Activated naive CD8-positive, alpha-beta T cell treated with anti-CD3 and anti-CD28 coated beads for 36 hours (primary cell): Measurements from ENCODE around the gene FGD5. TPM values are rescaled to one million over a fixed set of nuclear protein-coding genes. Genes with fewer than 3 reads are reported as not detected.
"Not testable (repeated sequence)": the region's sequence is repeated elsewhere in the genome, so short reads cannot be mapped to it uniquely, and the experiment has no call there.

ENCODE experiments used
- DNase-seq: peaks from one replicate; pipeline ENCODE4 v3.0.0; 2021
- H3K27ac Mint-ChIP-seq: one replicate; pipeline ENCODE4 v1.8.0; 2022; ENCODE audit warnings: mild to moderate bottlenecking, moderate library complexity, mixed read lengths
- H3K27me3 Mint-ChIP-seq: one replicate; pipeline ENCODE4 v1.8.0; 2022; ENCODE audit warnings: mild to moderate bottlenecking, mixed read lengths
- H3K36me3 Mint-ChIP-seq: one replicate; pipeline ENCODE4 v1.8.0; 2021; ENCODE audit warnings: mild to moderate bottlenecking, mixed read lengths
- H3K4me1 Mint-ChIP-seq: one replicate; pipeline ENCODE4 v1.8.0; 2021; ENCODE audit warnings: mixed read lengths
- H3K4me3 Mint-ChIP-seq: one replicate; pipeline ENCODE4 v1.8.0; 2022; ENCODE audit warnings: mild to moderate bottlenecking, moderate library complexity, mixed read lengths
- H3K9me3 Mint-ChIP-seq: one replicate; pipeline ENCODE4 v1.8.0; 2022; ENCODE audit warnings: mixed read lengths
- total RNA-seq, 2 experiments: library from RNA; stranded (reverse); gene quantifications; one replicate each; pipeline ENCODE4 v1.2.3, GENCODE V29; 2021

FGD5 gene
- total RNA-seq, 2 experiments from 2014 or later = 0.22 to 0.27 TPM

DNA sequence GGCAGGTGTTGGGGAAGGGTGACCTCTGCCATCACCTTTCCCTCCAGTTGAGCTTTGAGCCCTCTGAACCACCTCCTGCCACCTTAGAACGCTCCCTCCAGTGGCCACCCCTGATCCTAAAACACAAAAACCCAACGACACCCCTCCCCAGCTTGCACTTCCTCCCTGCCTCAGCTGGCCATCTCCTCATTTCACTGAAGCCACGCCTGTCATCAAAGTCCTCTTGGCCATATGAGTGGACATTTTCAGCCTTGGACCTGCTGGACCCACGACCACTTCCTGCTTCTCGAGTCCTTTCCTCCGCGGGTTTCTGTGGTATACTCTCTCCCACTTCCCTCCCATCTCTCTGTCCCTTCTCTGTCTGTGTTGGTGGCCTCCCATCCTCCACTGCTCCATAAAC, 80.2 kb downstream of the FGD5 start:
- Mint-ChIP-seq H3K27me3 (no peaks in the 10 kb centered on the region), H3K4me1 (no peaks in the 10 kb centered on the region), H3K27ac (no peak overlapping the region), H3K9me3 (no peaks in the 10 kb centered on the region), H3K36me3 (no peaks in the 10 kb centered on the region), H3K4me3 (no peak overlapping the region)
- no peak for DNase-seq

DNA sequence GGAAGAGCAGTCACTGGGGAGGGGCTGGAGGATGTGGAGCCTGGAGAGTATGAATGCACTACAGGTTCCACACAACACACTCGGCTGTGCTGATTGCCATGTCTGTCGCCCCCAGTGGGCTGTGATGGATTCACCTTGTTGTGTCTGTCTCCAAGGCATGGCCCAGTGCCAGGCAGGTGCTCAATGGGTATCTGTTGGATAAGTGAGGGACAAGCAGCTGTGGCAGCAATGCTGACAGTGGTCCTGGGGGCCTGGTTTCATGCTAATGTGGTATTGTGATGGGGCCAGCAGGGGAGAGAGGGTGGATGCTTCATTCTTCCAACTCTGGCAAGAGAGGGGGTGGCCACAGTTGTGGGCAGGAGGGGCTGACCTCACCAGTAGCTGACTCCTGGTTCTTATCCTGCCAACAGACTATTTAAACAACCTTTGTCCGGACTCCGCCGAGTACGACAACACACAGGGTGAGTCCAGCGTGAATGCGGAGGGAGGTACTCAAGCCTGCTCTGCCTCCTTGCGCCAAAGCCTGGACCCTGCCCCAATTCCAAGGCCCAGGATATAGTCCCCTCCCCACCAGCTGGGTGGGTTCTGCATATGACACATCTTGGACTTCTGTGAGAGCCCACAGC, 81.3 kb downstream of the FGD5 start:
- no peak for DNase-seq
- no peaks in the 10 kb centered on the region for H3K4me1 Mint-ChIP-seq
- H3K27ac Mint-ChIP-seq = no peak overlapping the region
- no peaks in the 10 kb centered on the region for H3K36me3 Mint-ChIP-seq
- no peak overlapping the region for H3K4me3 Mint-ChIP-seq
- H3K9me3 Mint-ChIP-seq = peaks cover 3% of the 10 kb centered on the region
- no peaks in the 10 kb centered on the region for H3K27me3 Mint-ChIP-seq

- Mint-ChIP-seq H3K4me1 (no peaks in the 10 kb centered on the region), H3K27me3 (no peaks in the 10 kb centered on the region), H3K36me3 (no peaks in the 10 kb centered on the region), H3K4me3 (no peak overlapping the region), H3K9me3 (peaks cover 10% of the 10 kb centered on the region), H3K27ac (no peak overlapping the region)
- DNase-seq = no peak
Measured at GRCh38 chr3:14900881-14901873, 82.4 kb downstream of the FGD5 start.

GRCh38 chr3:14902719-14903118, 84.0 kb downstream of the FGD5 start:
- no peaks in the 10 kb centered on the region for H3K27me3 Mint-ChIP-seq
- H3K4me3 Mint-ChIP-seq = no peak overlapping the region
- no peaks in the 10 kb centered on the region for H3K4me1 Mint-ChIP-seq
- no peaks in the 10 kb centered on the region for H3K36me3 Mint-ChIP-seq
- no peak for DNase-seq
- no peak overlapping the region for H3K27ac Mint-ChIP-seq
- H3K9me3 Mint-ChIP-seq = peaks cover 10% of the 10 kb centered on the region

- H3K36me3 Mint-ChIP-seq, H3K27me3 Mint-ChIP-seq, DNase-seq, H3K4me3 Mint-ChIP-seq, H3K4me1 Mint-ChIP-seq, H3K27ac Mint-ChIP-seq: not testable (repeated sequence)
- H3K9me3 Mint-ChIP-seq = peaks cover 10% of the 10 kb centered on the region
Measured at GRCh38 chr3:14903501-14903900, 84.7 kb downstream of the FGD5 start.

GRCh38 chr3:14905055-14905657, 86.4 kb downstream of the FGD5 start:
- no peak overlapping the region for H3K27ac Mint-ChIP-seq
- DNase-seq = no peak
- H3K27me3 Mint-ChIP-seq = no peaks in the 10 kb centered on the region
- H3K4me3 Mint-ChIP-seq = no peak overlapping the region
- H3K4me1 Mint-ChIP-seq = no peaks in the 10 kb centered on the region
- H3K9me3 Mint-ChIP-seq = peaks cover 10% of the 10 kb centered on the region
- no peaks in the 10 kb centered on the region for H3K36me3 Mint-ChIP-seq

GRCh38 chr3:14906355-14906971, 87.7 kb downstream of the FGD5 start:
- no peak overlapping the region for H3K4me3 Mint-ChIP-seq
- peaks cover 10% of the 10 kb centered on the region for H3K9me3 Mint-ChIP-seq
- H3K27me3 Mint-ChIP-seq = no peaks in the 10 kb centered on the region
- DNase-seq = no peak
- H3K27ac Mint-ChIP-seq = no peak overlapping the region
- no peaks in the 10 kb centered on the region for H3K4me1 Mint-ChIP-seq
- no peaks in the 10 kb centered on the region for H3K36me3 Mint-ChIP-seq

- no peaks in the 10 kb centered on the region for H3K36me3 Mint-ChIP-seq
- no peak for DNase-seq
Measured at GRCh38 chr3:14907043-14907966, 88.5 kb downstream of the FGD5 start.

GRCh38 chr3:14909250-14909649, 90.5 kb downstream of the FGD5 start:
- DNase-seq = no peak

More at GRCh38 chr3:14907043-14907966, 88.5 kb downstream of the FGD5 start:
- H3K27ac Mint-ChIP-seq = no peak overlapping the region
- H3K4me1 Mint-ChIP-seq = no peaks in the 10 kb centered on the region
- H3K9me3 Mint-ChIP-seq = peaks cover 10% of the 10 kb centered on the region
- no peaks in the 10 kb centered on the region for H3K27me3 Mint-ChIP-seq
- H3K4me3 Mint-ChIP-seq = no peak overlapping the region

GRCh38 chr3:14911651-14912050, 92.9 kb downstream of the FGD5 start:
- Mint-ChIP-seq H3K9me3 (no peaks in the 10 kb centered on the region), H3K4me1 (no peaks in the 10 kb centered on the region), H3K27ac (no peak overlapping the region), H3K27me3 (no peaks in the 10 kb centered on the region), H3K36me3 (no peaks in the 10 kb centered on the region), H3K4me3 (no peak overlapping the region)
- DNase-seq = no peak

More at GRCh38 chr3:14909250-14909649, 90.5 kb downstream of the FGD5 start:
- H3K9me3 Mint-ChIP-seq = peaks cover 10% of the 10 kb centered on the region
- no peak overlapping the region for H3K27ac Mint-ChIP-seq
- no peak overlapping the region for H3K4me3 Mint-ChIP-seq
- no peaks in the 10 kb centered on the region for H3K36me3 Mint-ChIP-seq
- H3K27me3 Mint-ChIP-seq = no peaks in the 10 kb centered on the region
- H3K4me1 Mint-ChIP-seq = no peaks in the 10 kb centered on the region

DNA sequence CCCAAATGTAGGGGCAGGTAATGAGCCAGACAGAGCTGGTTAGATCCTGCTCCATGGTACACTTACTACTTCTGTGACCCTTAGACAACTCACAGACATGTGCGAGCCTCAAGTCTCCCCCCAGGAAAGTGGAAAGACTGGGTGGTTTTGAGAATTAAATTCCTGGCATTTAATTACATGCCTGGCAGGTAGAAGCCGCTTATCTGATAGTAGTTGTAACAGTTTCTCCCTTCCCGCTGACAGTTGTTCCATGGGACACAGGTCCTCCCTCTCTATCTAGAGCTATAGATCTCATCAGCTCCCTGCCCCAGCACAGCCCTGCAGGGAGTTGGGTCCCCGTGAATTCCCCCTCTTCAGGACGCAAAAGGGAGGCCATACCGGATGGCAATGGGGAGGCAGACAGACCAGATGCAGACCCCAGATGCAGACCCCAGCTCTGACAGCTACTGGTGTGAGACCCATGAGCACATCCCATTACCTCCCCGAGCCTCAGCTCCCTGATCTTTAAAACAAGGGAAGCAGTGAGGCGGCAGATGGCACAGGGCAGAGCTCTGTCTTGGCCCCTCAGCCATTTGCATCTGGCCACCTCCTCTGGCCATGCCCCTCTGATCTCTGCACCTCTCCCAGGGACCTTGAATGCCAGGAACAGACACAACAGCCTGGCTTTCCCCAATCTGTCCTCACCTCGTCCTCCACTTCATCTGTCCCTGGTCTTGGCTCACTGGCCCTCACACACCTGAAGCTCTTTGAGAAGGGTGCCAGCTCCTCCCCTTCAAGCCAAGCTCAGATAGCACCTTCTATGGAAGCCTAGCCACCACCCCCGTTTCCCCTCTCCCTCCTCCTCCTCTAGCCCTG, 94.5 kb downstream of the FGD5 start:
- Mint-ChIP-seq H3K4me1 (no peaks in the 10 kb centered on the region), H3K36me3 (no peaks in the 10 kb centered on the region), H3K4me3 (no peak overlapping the region), H3K27me3 (no peaks in the 10 kb centered on the region), H3K27ac (no peak overlapping the region), H3K9me3 (no peaks in the 10 kb centered on the region)
- no peak for DNase-seq

- Mint-ChIP-seq H3K36me3 (no peaks in the 10 kb centered on the region), H3K4me1 (no peaks in the 10 kb centered on the region), H3K27ac (no peak overlapping the region), H3K27me3 (no peaks in the 10 kb centered on the region), H3K4me3 (no peak overlapping the region), H3K9me3 (no peaks in the 10 kb centered on the region)
- no peak for DNase-seq
Measured at GRCh38 chr3:14913926-14914778, 95.4 kb downstream of the FGD5 start.

- no peaks in the 10 kb centered on the region for H3K27me3 Mint-ChIP-seq
- no peak overlapping the region for H3K4me3 Mint-ChIP-seq
- no peaks in the 10 kb centered on the region for H3K36me3 Mint-ChIP-seq
- H3K4me1 Mint-ChIP-seq = no peaks in the 10 kb centered on the region
- H3K27ac Mint-ChIP-seq = no peak overlapping the region
- H3K9me3 Mint-ChIP-seq = no peaks in the 10 kb centered on the region
- DNase-seq = no peak
Measured at GRCh38 chr3:14914779-14915117, 96.0 kb downstream of the FGD5 start.
